ENCODE results near the gene TPO. TPM values are rescaled to one million over a fixed set of nuclear protein-coding genes. Genes with fewer than 3 reads are reported as not detected.
A peak's percentile ranks its signal among the peaks of the same experiment; 100 is the strongest.

TPO gene
- total RNA-seq, 4 donors from 2014 or later: 7.2 to 32.6 (median 16.6) TPM

- TF ChIP-seq EP300 (IDR thresholded peaks at IDR 0.05) (no peak), CTCF (IDR thresholded peaks at IDR 0.05) (no peak), POLR2A (IDR thresholded peaks at IDR 0.05) (no peak)
- no peaks in the 10 kb centered on the region for H3K36me3 ChIP-seq
- no peaks in the 10 kb centered on the region for H3K4me1 ChIP-seq
- H3K27ac ChIP-seq: no peak overlapping the region
- H3K27me3 ChIP-seq: no peaks in the 10 kb centered on the region
- H3K4me3 ChIP-seq: no peak overlapping the region
- DNase-seq (ENCODE audit: low spot score in 2 of 2): peak in 1 of 2 donors; percentile 7
- WGBS, 2 donors: 80 to 86% methylated on average over 10 of the region's 10 CpGs
- H3K9me3 ChIP-seq: no peaks in the 10 kb centered on the region
Measured at GRCh38 chr2:1505031-1505441, 91.8 kb downstream of the TPO start.

DNA sequence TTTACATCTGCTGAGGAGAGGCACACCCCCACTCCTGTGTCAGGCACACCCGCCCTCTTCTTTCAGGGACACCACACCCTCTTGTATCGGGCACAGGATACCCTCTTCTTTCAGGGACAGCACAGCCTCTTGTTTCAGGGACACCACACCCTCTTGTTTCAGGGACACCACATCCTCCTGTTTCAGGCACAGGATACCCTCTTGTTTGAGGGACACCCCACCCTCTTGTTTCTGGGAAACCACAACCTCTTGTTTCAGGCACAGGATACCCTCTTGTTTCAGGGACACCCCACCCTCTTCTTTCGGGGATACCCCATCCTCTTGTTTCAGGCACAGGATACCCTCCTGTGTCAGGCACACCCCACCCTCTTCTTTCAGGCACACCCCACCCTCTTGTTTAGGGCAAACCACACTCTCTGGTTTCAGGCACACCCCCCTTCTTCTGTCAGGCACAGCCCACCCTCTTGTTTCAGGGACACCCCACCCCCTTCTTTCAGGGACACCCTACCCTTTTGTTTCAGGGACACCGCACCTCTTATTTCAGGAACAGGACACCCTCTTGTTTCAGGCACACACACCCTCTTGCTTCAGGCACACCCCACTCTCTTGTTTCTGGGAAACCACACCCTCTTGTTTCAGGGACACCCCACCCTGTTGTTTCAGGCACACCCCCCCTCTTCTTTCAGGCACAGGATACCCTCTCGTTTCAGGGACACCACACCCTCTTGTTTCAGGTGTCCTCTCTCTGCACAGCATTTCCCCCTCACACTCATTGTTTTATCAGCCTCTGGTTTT is 96.2 kb downstream of the TPO start:
- no peak for DNase-seq (ENCODE audit: low spot score in 2 of 2)
- WGBS, 2 donors: 66 to 67% methylated on average over 5 of the region's 5 CpGs
- no peaks in the 10 kb centered on the region for H3K36me3 ChIP-seq
- peak overlapping the region in 1 of 4 donors; percentile 4 for H3K27ac ChIP-seq
- TF ChIP-seq CTCF (IDR thresholded peaks at IDR 0.05) (no peak), EP300 (IDR thresholded peaks at IDR 0.05) (no peak), POLR2A (IDR thresholded peaks at IDR 0.05) (no peak)
- no peaks in the 10 kb centered on the region for H3K27me3 ChIP-seq
- no peaks in the 10 kb centered on the region for H3K9me3 ChIP-seq
- H3K4me1 ChIP-seq: no peaks in the 10 kb centered on the region
- no peak overlapping the region for H3K4me3 ChIP-seq

- TF ChIP-seq EP300 (IDR thresholded peaks at IDR 0.05) (no peak), POLR2A (IDR thresholded peaks at IDR 0.05) (no peak), CTCF (IDR thresholded peaks at IDR 0.05) (no peak)
- no peak overlapping the region for H3K4me3 ChIP-seq
- 76% methylated on average over 4 of the region's 4 CpGs for WGBS, 2 donors
- H3K9me3 ChIP-seq: no peaks in the 10 kb centered on the region
- no peaks in the 10 kb centered on the region for H3K36me3 ChIP-seq
- no peaks in the 10 kb centered on the region for H3K27me3 ChIP-seq
- no peaks in the 10 kb centered on the region for H3K4me1 ChIP-seq
- no peak for DNase-seq (ENCODE audit: low spot score in 2 of 2)
- peak overlapping the region in 1 of 4 donors; percentile 47 for H3K27ac ChIP-seq
Measured at GRCh38 chr2:1510176-1510575, 96.9 kb downstream of the TPO start.

DNA sequence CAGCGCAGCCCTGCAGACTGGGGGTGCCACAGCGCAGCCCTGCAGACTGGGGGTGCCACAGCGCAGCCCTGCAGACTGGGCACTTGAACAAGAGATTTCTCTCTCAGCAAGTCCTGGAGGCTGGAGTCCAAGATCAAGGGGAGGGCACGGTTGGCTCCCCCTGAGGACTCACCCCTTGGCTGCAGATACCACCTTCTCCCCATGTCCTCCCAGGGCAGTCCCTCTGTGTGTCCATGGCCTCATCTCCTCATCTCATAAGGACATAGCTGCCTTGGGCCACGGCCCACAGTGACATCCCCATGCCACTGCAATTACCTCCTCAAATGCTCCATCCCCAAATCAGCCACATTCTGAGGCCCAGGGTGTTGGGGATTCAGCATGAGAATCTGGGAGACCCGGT is 98.2 kb downstream of the TPO start:
- DNase-seq (ENCODE audit: low spot score in 2 of 2): no peak
- WGBS, 2 donors: 84 to 90% methylated on average over 3 of the region's 6 CpGs
- no peak for TF ChIP-seq CTCF (IDR thresholded peaks at IDR 0.05)
- no peak for TF ChIP-seq POLR2A (IDR thresholded peaks at IDR 0.05)
- TF ChIP-seq EP300 (IDR thresholded peaks at IDR 0.05): no peak
- H3K9me3 ChIP-seq: no peaks in the 10 kb centered on the region
- H3K4me1 ChIP-seq: no peaks in the 10 kb centered on the region
- H3K4me3 ChIP-seq: no peak overlapping the region
- no peaks in the 10 kb centered on the region for H3K27me3 ChIP-seq
- no peaks in the 10 kb centered on the region for H3K36me3 ChIP-seq
- no peak overlapping the region for H3K27ac ChIP-seq
